Heart right ventricle (tissue), 16 donors: ENCODE results near the gene GNG13. TPM values are rescaled to one million over a fixed set of nuclear protein-coding genes. Genes with fewer than 3 reads are reported as not detected.

Source experiments
- ATAC-seq, 8 donors: fragments of 200-7000 bp; cut with Tn5 transposase; one replicate each; pipeline ENCODE4 v1.9.1; 2020; ENCODE audit warnings: mild to moderate bottlenecking in 8 of 8, moderate library complexity in 8 of 8, moderate number of reproducible peaks in 1 of 8
- DNase-seq, 2 donors: peaks; one replicate each; pipeline ENCODE4 v3.0.0-alpha.2; 2020
- H3K27ac ChIP-seq, 10 donors: fragments of 200-600 bp; sonication (generic) in 2 of 10; one replicate each; pipeline versions ENCODE4 v1.5.0 to v1.8.0; 2020 to 2022; ENCODE audit warnings: mild to moderate bottlenecking in 3 of 10
- H3K27me3 ChIP-seq, 7 donors: fragments of 200-600 bp; one replicate each; pipeline ENCODE4 v1.8.0; 2021 to 2022; ENCODE audit warnings: mild to moderate bottlenecking in 2 of 7
- H3K36me3 ChIP-seq, 9 donors: fragments of 200-600 bp; sonication (generic) in 1 of 9; one replicate each; pipeline versions ENCODE4 v1.5.0 to v1.8.0; 2020 to 2022; ENCODE audit warnings: mild to moderate bottlenecking in 2 of 9
- H3K4me1 ChIP-seq, 9 donors: fragments of 200-600 bp; sonication (generic) in 1 of 9; one replicate each; pipeline versions ENCODE4 v1.5.0 to v1.8.0; 2020 to 2022; ENCODE audit warnings: mild to moderate bottlenecking in 4 of 9
- H3K4me3 ChIP-seq, 10 donors: fragments of 200-600 bp; sonication (generic) in 2 of 10; one replicate each; pipeline versions ENCODE4 v1.5.0 to v1.8.0; 2020 to 2022; ENCODE audit warnings: mild to moderate bottlenecking in 7 of 10, moderate library complexity in 2 of 10
- H3K9me3 ChIP-seq, 11 donors: fragments of 200-600 bp in 10 of 11; sonication (generic) in 2 of 11; one replicate each; pipeline versions ENCODE4 v1.5.0 to v1.8.0; 2013 to 2022; ENCODE audit warnings: mild to moderate bottlenecking in 2 of 11, control low read depth in 1 of 11, moderate library complexity in 1 of 11
- CTCF ChIP-seq, 9 donors: fragments of 200-600 bp; sonication (generic) in 2 of 9; IDR thresholded peaks; one replicate each; pipeline versions ENCODE4 v1.5.0 to v1.8.0; 2021 to 2022; ENCODE audit warnings: antibody characterized with exemption in 9 of 9, mild to moderate bottlenecking in 5 of 9, moderate library complexity in 1 of 9
- WGBS, 2 donors: extraction: QIAGEN DNeasy Blood & Tissue Kit; methylation state at CpG; one replicate each; pipeline ENCODE4 v1.1.7; 2013; ENCODE audit warnings: inconsistent platforms in 1 of 2; 5-methylcytosine and 5-hydroxymethylcytosine counted together
- intact Hi-C, 10 donors: fragments of 100-400 bp; cut with DNase I; formaldehyde crosslinking; loops; one replicate each; pipeline versions ENCODE4 v1.11.1 to v1.14.2; 2022
- polyA plus RNA-seq, 2 donors: library from polyadenylated mRNA; stranded (reverse); fragments of 200-250 nt; gene quantifications; one replicate each; pipeline ENCODE4 v1.2.3, GENCODE V29; 2013
- total RNA-seq, 10 donors: library from RNA; stranded (reverse); fragmentation: NEBNext Ultra II Directional in 3 of 10; extraction: Animal tissue kit (Norgen Biotek cat#: 25700) in 3 of 10; gene quantifications; one replicate each; pipeline versions ENCODE4 v1.2.1 to v1.2.4, GENCODE V29; 2021 to 2023
- donor health status: Arrhythmogenic right ventricular cardiomyopathy.
- donor health status: ischemic (EF 13 %, LVEDD 7.1; RV severe dilation, severe dysfunction).
- donor health status: healthy with polysubstance abuse.
- donor health status: DM: no; HTN: yes; CAD: no.
- donor health status: DM: no; HTN: no; CAD: no.
- donor health status: ischemic (EF 25% LVEDD 6.9; RV normal size, moderate dysfunction).
- donor health status: ischemic (EF 25% LVEDD 5.7; RV mildly dilated, moderate dysfunction).
- donor health status: healthy.
- donor health status: DM: yes; HTN: yes; CAD: no.
- donor health status: Ischemic cardiomyopathy.
- donor health status: ischemic (EF 35%, LVEDD 5.7; RV mildly dilated, moderate dysfunction).
- donor health status: nonischemic (EF 11% LVEDD 7.7; RV severe dilation, severe dysfunction).
- donor health status: DM: yes; HTN: yes; CAD: no.
- donor health status: PGD.
- donor health status: ischemic (EF 29% LVEDD 5.4; RV normal size, mild dysfunction).
- donor health status: nonischemic (EF 23%, LVEDD 6.1; RV moderate dilation, normal function).

GNG13 gene
- total and polyA plus RNA-seq, 12 donors, result not detected

DNA sequence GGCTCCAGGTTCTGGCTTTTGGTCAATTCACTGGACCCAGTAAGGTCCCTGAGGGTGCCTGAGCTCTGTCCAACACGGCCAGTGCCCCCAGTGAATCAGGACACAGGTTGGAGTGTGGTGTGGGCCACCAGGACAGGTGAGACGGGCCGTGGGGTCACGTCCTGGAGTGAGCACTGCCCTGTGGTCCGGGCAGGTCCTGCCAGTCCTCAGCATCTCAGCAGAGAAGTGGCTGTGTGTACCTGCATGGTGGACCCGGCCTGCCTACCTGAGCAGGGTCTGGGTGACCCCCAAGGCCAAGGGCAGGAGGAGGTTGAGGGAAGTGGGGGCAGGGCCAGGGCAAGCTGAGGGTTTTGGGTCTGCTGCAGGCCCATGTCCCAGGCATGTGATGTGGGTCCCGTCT lies 1.9 kb upstream of the GNG13 start:
- Histone ChIP-seq H3K9me3 (no peaks in the 10 kb centered on the region), H3K36me3 (no peaks in the 10 kb centered on the region), H3K27ac (no peak overlapping the region), H3K4me3 (no peak overlapping the region), H3K4me1 (peaks cover 0 to 21% (median 11%) of the 10 kb centered on the region in 9 donors), H3K27me3 (peaks cover 0 to 56% (median 45%) of the 10 kb centered on the region in 7 donors)
- 67 to 71% methylated on average over 7 of the region's 7 CpGs for WGBS, 2 donors
- ATAC-seq (no peak), DNase-seq (no peak)
- intact Hi-C loops, result loop anchor here in 1 of 10 donors (10.0 kb wide), 1 partner anchor 402 kb away; no protein-coding TSS in a partner anchor
- no peak for TF ChIP-seq CTCF (IDR thresholded peaks at IDR 0.05)

GRCh38 chr16:801584-802363 lies 1.2 kb upstream of the GNG13 start:
- Histone ChIP-seq H3K4me1 (peaks cover 0 to 17% (median 7%) of the 10 kb centered on the region in 9 donors), H3K27ac (no peak overlapping the region), H3K9me3 (no peaks in the 10 kb centered on the region), H3K27me3 (peaks cover 0 to 56% (median 48%) of the 10 kb centered on the region in 7 donors), H3K36me3 (no peaks in the 10 kb centered on the region), H3K4me3 (no peak overlapping the region)
- TF ChIP-seq CTCF (IDR thresholded peaks at IDR 0.05), result no peak
- DNase-seq (no peak), ATAC-seq (peak in 1 of 8 donors; percentile 6)
- intact Hi-C loops, result loop anchor here in 1 of 10 donors (10.0 kb wide), 1 partner anchor 403 kb away; no protein-coding TSS in a partner anchor
- 54 to 59% methylated on average over 22 of the region's 22 CpGs for WGBS, 2 donors

- 18 to 19% methylated on average over 17 of the region's 17 CpGs for WGBS, 2 donors
- Histone ChIP-seq H3K27ac (no peak overlapping the region), H3K36me3 (peaks cover 0 to 4% (median 0%) of the 10 kb centered on the region in 9 donors), H3K4me1 (peaks cover 0 to 9% (median 0%) of the 10 kb centered on the region in 9 donors), H3K9me3 (no peaks in the 10 kb centered on the region), H3K4me3 (no peak overlapping the region), H3K27me3 (peaks cover 0 to 57% (median 48%) of the 10 kb centered on the region in 7 donors)
- ATAC-seq (peak in 1 of 8 donors; percentile 3), DNase-seq (no peak)
- intact Hi-C loops, result loop anchor here in 1 of 10 donors (10.0 kb wide), 1 partner anchor 404 kb away; no protein-coding TSS in a partner anchor
- TF ChIP-seq CTCF (IDR thresholded peaks at IDR 0.05), result no peak
Observed at GRCh38 chr16:800834-801511, 439 bp upstream of the GNG13 start.

DNA sequence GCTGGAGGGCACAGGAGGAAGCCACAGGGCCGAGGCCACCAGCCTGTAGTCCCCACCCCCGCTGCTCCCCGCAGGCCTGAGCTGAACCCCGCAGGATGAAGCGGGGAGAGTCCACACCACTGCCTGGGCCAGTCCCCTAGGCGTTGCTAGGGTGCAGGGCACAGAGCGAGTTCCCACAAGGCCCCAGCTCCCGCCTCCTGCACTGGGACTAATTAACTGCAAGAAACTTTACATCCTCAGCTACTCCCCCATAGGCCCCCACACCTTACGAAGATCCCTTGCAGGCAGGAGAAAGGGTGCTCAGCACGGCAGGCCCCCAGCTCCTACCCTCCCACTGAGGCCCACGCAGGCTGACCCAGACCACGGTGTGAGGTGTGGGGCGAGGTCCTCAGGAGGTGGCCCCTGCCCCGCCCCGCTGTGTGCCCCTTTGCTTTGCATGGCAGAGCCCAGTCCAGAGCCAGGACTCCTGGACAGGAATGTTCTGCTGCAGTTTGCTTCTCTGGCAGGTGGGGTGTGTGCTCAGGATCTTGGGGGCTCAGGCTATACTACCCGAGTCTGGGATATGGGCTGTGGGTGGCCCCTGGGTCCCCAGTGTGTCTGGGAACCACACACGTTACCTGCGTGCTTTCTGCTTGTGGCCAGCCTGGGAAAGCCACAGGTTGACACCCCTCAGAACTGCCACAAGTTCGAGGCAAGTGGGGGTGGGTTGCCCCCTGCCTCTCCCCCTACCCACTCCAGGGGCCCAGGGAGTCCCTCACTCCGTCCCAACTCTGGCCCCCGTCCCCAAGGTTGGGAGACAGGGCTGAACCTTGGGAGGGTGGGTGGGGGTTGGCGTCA lies 1.2 kb downstream of the GNG13 start:
- H3K9me3 ChIP-seq, result no peaks in the 10 kb centered on the region
- intact Hi-C loops, result no loop called here
- WGBS, 2 donors, result 64 to 68% methylated on average over 22 of the region's 22 CpGs
- no peak overlapping the region for H3K4me3 ChIP-seq
- peaks cover 0 to 57% (median 48%) of the 10 kb centered on the region in 7 donors for H3K27me3 ChIP-seq
- no peak for ATAC-seq
- peaks cover 0 to 4% (median 0%) of the 10 kb centered on the region in 9 donors for H3K36me3 ChIP-seq
- DNase-seq, result no peak
- TF ChIP-seq CTCF (IDR thresholded peaks at IDR 0.05), result no peak
- H3K27ac ChIP-seq, result no peak overlapping the region
- H3K4me1 ChIP-seq, result peaks cover 0 to 5% (median 0%) of the 10 kb centered on the region in 9 donors
